Measurements from ENCODE around the gene TCF25. TPM values are rescaled to one million over a fixed set of nuclear protein-coding genes. Genes with fewer than 3 reads are reported as not detected.
"Not testable (repeated sequence)": the region's sequence is repeated elsewhere in the genome, so short reads cannot be mapped to it uniquely, and the experiment has no call there.

TCF25 gene
- total RNA-seq, 2 donors from 2014 or later: 181 to 195 TPM

DNA sequence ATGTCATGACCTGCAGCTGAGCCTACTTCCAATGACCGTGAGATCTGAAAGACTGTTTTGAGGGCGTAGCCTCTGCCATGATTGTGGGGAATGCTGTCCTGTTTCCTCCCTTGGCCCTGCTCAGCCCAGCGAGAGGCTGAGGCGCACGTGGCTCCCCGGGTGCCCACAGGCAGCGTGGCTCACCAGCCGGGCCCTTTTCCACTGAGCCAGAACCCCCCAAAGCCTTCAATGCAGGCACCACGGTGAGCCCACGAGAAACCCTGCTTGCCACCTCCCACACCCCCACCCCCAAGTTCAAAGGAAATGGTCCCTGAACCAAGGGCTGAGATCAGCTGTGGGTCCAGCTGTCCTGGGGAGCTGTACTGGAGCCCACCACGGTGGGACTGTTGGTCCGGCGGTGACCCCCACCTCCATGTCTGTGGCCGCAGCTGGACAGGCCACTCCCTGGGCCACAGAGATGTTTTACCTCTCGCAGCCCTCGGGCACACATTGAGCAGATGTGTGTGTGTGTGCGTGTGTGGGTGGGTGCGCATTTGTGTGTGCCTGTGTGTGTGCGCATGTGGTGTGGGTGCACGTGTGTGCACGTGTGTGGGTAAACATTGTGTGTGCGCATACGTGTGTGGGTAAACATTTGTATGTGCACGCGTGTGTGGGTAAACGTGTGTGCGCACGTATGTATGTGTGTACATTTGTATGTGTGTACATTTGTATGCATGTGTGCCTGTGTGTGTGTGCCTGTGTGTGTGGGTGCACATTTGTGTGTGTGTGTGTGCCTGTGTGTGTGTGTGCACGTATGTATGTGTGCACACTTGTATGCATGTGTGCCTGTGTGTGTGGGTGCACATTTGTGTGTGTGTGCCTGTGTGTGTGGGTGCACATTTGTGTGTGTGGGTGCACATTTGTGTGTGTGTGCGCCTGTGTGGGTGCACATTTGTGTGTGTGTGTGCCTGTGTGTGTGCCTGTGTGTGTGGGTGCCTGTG, 40.3 kb downstream of the TCF25 start:
- no peak for ATAC-seq (replicated peaks)
- Mint-ChIP-seq H3K36me3 (ENCODE audit: low read depth) (peaks cover 33% of the 10 kb centered on the region), H3K27me3 (peaks cover under 1% of the 10 kb centered on the region), H3K9me3 (no peaks in the 10 kb centered on the region), H3K4me1 (peaks cover 8% of the 10 kb centered on the region), H3K27ac (no peak overlapping the region), H3K4me3 (no peak overlapping the region)

DNA sequence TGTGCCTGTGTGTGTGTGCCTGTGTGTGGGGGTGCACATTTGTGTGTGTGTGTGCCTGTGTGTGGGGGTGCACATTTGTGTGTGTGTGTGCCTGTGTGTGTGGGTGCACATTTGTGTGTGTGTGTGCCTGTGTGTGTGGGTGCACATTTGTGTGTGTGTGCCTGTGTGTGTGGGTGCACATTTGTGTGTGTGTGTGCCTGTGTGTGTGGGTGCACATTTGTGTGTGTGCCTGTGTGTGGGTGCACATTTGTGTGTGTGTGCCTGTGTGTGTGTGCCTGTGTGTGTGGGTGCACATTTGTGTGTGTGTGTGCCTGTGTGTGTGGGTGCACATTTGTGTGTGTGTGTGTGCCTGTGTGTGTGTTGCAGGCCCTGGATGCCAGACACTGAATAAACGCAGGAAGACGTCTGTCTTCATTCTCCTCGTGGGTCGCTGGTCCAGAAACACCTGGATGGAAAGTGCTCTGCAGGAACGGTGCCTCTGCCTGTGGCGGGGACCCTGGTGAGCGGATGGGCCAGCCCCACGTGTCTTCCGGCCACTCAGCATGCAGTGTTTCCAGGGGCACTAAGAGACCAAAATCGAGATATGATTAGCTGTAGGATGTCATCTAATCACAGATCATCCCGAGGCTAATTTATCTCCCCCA, 41.4 kb downstream of the TCF25 start:
- H3K27me3 Mint-ChIP-seq; H3K4me3 Mint-ChIP-seq; ATAC-seq (replicated peaks); H3K9me3 Mint-ChIP-seq; H3K27ac Mint-ChIP-seq: not testable (repeated sequence)
- Mint-ChIP-seq H3K4me1 (peaks cover 11% of the 10 kb centered on the region), H3K36me3 (ENCODE audit: low read depth) (peaks cover 23% of the 10 kb centered on the region)

DNA sequence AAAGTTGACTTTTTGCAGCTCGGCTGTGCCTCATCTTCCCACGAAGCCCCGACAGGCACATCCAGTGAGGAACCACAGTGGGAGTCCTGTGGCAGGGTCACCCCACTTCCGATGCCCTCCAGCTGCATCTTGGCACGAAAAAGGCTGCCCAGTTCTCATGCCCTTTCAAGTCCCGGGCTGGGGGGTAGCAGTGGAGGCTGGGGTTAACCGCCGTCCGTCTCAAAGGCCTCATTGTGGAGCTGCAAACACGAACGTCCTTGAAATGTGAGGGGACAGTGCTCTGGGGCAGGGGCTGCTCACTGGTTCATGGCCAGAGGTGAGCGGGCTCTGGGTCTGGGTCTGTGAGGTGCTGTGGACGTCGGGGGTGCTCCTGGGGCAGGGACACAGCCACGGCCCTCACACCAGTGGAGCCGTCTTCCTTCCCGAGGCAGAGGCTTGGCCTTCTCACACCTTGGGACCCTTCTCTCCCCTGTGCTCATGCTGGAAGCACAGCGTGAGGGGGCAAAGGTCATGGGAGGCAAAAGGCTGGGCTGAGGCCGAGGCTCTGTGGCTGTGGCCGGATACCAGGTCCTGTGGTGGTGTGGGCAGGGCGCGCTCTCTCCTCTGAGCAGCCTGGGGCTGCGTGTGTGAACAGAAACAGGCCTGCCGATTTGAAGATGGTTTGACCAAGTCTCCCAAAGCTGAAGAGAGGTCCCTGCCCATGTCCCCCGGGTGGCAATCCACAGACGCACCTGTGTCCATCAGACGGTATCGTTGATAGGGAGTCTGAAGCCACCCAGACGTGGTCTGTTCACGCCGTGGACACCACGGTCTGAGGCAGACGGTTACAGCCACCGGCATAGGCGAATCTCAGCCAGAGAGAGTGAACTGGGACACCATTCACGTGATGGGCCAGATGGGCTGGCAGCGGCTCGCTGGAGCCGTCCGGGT, 42.2 kb downstream of the TCF25 start:
- Mint-ChIP-seq H3K9me3 (no peaks in the 10 kb centered on the region), H3K27ac (no peak overlapping the region), H3K36me3 (ENCODE audit: low read depth) (peaks cover 15% of the 10 kb centered on the region), H3K4me3 (no peak overlapping the region), H3K4me1 (peaks cover 16% of the 10 kb centered on the region), H3K27me3 (peaks cover 10% of the 10 kb centered on the region)
- ATAC-seq (replicated peaks): no peak

DNA sequence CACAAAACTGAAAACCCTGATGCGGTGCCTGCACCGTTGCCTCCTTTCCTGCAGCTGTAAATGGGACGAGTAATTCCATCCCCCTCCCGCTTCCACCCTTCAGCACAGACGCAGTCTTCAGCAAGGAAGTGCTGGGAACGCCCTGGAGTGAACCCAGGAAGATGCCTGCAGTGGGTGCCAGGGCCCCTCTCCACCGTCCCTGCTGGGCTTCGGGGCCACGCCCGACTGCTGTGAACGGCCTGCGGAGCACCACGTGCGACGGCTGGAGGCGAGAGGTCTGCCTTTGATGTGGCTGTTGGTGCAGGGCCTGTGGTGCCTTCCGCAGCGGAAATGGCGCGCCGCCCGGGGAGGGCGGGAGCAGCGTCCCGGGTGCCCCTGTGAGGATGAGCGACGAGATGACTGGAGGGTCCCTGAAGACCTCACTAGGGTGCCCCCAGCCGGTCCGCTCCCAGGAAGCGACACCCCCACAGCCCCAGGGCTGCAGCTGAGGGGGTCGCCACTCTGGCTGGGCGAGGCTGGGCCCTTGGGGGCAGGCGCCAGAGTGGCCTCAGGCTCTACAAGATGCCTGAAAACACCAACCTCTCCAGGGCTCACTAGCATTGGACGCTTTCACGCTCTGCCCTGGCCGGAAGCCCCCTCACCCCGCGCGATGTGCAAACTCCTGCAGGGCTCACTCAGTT, 44.5 kb downstream of the TCF25 start:
- ATAC-seq (replicated peaks): peak; percentile 90
- Mint-ChIP-seq H3K9me3 (no peaks in the 10 kb centered on the region), H3K4me3 (peak overlapping the region; percentile 67), H3K27me3 (peaks cover 10% of the 10 kb centered on the region), H3K27ac (no peak overlapping the region), H3K36me3 (ENCODE audit: low read depth) (no peaks in the 10 kb centered on the region), H3K4me1 (peaks cover 16% of the 10 kb centered on the region)

DNA sequence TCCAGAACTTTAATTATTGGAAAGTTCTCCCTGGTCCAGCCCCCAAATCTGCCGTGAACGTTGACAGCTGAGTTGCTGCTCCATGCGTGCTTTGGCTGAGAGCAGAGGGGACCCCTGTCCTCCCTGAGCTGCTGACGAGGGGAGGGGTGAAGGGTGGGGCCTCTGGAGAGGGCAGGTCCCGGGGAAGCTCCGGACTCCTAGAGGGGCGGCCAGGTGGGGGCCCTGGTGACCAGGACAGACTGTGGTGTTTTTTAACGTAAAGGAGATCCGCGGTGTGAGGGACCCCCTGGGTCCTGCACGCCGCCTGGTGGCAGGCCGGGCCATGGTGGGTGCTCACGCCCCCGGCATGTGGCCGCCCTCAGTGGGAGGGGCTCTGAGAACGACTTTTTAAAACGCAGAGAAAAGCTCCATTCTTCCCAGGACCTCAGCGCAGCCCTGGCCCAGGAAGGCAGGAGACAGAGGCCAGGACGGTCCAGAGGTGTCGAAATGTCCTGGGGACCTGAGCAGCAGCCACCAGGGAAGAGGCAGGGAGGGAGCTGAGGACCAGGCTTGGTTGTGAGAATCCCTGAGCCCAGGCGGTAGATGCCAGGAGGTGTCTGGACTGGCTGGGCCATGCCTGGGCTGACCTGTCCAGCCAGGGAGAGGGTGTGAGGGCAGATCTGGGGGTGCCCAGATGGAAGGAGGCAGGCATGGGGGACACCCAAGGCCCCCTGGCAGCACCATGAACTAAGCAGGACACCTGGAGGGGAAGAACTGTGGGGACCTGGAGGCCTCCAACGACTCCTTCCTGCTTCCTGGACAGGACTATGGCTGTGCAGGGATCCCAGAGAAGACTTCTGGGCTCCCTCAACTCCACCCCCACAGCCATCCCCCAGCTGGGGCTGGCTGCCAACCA, 45.3 kb downstream of the TCF25 start, which contains the start of gene MC1R:
MC1R (plus strand) TSS at position 410 of the 895 bp plus-strand sequence; CDS start at position 807, 397 bp downstream.
- no peak within 1 kb of the TSS for H3K27ac Mint-ChIP-seq
- no peak for ATAC-seq (replicated peaks)
- H3K4me3 Mint-ChIP-seq: peak within 1 kb of the TSS; percentile 67
- no peaks in the 10 kb centered on the region for H3K36me3 Mint-ChIP-seq (ENCODE audit: low read depth)
- H3K27me3 Mint-ChIP-seq: peaks cover 10% of the 10 kb centered on the region
- H3K4me1 Mint-ChIP-seq: peaks cover 16% of the 10 kb centered on the region
- no peaks in the 10 kb centered on the region for H3K9me3 Mint-ChIP-seq

DNA sequence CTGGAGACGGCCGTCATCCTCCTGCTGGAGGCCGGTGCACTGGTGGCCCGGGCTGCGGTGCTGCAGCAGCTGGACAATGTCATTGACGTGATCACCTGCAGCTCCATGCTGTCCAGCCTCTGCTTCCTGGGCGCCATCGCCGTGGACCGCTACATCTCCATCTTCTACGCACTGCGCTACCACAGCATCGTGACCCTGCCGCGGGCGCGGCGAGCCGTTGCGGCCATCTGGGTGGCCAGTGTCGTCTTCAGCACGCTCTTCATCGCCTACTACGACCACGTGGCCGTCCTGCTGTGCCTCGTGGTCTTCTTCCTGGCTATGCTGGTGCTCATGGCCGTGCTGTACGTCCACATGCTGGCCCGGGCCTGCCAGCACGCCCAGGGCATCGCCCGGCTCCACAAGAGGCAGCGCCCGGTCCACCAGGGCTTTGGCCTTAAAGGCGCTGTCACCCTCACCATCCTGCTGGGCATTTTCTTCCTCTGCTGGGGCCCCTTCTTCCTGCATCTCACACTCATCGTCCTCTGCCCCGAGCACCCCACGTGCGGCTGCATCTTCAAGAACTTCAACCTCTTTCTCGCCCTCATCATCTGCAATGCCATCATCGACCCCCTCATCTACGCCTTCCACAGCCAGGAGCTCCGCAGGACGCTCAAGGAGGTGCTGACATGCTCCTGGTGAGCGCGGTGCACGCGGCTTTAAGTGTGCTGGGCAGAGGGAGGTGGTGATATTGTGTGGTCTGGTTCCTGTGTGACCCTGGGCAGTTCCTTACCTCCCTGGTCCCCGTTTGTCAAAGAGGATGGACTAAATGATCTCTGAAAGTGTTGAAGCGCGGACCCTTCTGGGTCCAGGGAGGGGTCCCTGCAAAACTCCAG, 46.4 kb downstream of the TCF25 start:
- H3K9me3 Mint-ChIP-seq: no peaks in the 10 kb centered on the region
- no peak for ATAC-seq (replicated peaks)
- H3K4me1 Mint-ChIP-seq: peaks cover 12% of the 10 kb centered on the region
- no peak overlapping the region for H3K27ac Mint-ChIP-seq
- peaks cover 10% of the 10 kb centered on the region for H3K27me3 Mint-ChIP-seq
- peak overlapping the region; percentile 7 for H3K4me3 Mint-ChIP-seq
- no peaks in the 10 kb centered on the region for H3K36me3 Mint-ChIP-seq (ENCODE audit: low read depth)

DNA sequence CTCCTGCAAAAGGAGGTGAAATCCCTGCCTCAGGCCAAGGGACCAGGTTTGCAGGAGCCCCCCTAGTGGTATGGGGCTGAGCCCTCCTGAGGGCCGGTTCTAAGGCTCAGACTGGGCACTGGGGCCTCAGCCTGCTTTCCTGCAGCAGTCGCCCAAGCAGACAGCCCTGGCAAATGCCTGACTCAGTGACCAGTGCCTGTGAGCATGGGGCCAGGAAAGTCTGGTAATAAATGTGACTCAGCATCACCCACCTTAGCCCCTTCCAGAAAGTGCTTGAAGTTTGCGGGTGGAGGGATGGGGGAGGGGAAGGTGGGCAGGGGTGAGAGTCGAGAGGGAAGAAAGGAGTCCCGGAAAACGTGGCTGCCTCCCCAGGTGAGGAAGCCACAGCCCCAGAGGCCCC, 47.3 kb downstream of the TCF25 start:
- no peaks in the 10 kb centered on the region for H3K36me3 Mint-ChIP-seq (ENCODE audit: low read depth)
- no peak overlapping the region for H3K27ac Mint-ChIP-seq
- H3K4me1 Mint-ChIP-seq: peaks cover 12% of the 10 kb centered on the region
- no peaks in the 10 kb centered on the region for H3K9me3 Mint-ChIP-seq
- peaks cover 10% of the 10 kb centered on the region for H3K27me3 Mint-ChIP-seq
- no peak overlapping the region for H3K4me3 Mint-ChIP-seq
- no peak for ATAC-seq (replicated peaks)

DNA sequence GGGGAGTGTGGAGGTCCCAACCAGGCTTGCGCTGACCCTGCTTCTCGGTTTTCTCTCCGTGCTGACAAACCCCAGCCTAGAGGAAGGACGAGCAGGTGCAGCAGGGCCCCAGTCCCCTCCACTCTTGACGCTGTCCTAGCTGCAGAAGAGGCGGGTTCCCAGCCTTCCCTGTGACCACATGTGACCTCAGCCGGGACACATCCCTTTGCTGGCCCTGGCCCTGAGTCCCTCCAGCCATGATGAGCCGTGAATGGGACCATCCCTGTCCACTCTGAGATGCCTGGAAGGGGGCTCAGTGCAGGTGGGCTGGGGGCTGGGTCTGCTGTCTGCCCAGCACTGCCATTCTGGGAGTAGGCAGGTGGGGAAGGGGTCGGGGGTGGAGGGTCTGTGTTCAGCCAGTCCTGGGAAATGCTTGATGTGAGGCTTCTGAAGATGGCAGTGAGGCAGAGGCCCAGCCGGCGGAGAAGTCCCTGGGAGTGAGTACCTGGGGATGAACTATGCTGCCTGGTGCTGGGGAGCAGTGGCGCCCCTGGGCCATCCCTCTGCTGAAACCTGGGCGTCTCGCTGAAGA, 47.8 kb downstream of the TCF25 start:
- Mint-ChIP-seq H3K9me3 (no peaks in the 10 kb centered on the region), H3K27me3 (peaks cover 10% of the 10 kb centered on the region), H3K36me3 (ENCODE audit: low read depth) (no peaks in the 10 kb centered on the region), H3K4me3 (no peak overlapping the region), H3K27ac (no peak overlapping the region), H3K4me1 (peaks cover 12% of the 10 kb centered on the region)
- ATAC-seq (replicated peaks): no peak

DNA sequence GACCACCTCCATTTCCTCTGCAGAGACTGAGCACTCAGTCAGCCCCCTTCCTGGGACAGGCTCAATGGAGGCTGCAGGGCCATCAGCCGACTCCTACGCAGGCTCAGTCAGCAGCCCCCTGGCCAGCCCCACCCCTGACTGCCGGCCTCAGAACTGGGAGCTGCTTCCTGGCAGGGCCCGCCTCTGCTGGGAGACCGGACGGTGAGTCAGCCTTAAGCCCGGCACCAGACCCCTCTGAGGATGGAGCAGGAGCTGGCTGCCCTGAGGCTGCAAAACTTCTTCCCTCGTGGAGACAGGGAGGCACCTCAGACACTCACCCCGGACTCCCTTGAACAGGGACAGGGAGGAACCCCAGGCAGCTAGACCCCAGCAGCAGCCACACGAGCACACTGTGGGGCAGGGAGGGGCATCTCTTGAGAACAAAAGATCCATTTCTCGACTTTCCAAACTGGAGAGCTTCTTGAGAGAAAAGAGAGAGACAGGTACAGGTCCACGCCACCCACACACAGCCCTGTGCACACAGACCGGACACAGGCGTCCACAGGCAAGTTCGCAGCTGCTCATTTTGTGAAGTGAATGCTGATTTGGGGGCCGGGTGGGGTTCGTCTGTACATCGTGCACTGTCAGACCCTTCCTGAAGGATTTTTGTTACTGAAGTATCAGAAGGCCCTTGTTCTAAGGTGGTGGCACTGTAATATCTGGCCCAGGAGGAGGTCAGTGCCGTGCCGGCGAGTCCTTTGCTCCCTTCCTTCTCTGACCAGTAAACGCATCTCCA, 48.5 kb downstream of the TCF25 start:
- Mint-ChIP-seq H3K36me3 (ENCODE audit: low read depth) (no peaks in the 10 kb centered on the region), H3K4me1 (peaks cover 12% of the 10 kb centered on the region), H3K27me3 (peaks cover 10% of the 10 kb centered on the region), H3K4me3 (peak overlapping the region; percentile 36), H3K27ac (no peak overlapping the region), H3K9me3 (no peaks in the 10 kb centered on the region)
- ATAC-seq (replicated peaks): no peak

DNA sequence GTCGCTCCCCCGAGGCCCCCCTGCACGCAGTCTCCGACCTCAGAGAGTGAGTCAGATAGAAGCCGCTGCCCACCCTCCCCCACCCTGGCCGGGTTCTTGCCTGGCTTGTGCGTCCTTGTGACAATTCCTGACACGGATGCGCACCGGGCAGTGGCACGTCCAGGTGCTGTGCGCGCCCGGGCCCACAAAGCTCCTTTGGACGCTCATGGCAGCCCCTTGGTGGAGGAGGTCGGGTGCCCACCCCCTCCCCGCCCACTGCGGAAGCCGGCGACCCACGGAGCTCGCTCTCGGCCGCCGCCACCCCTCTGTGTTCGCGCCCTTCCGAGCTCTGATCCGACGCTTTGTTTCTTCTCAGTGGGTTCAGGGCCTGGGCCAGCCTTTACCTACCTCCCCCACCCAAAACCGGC, 49.1 kb downstream of the TCF25 start:
- no peak for ATAC-seq (replicated peaks)
- Mint-ChIP-seq H3K36me3 (ENCODE audit: low read depth) (no peaks in the 10 kb centered on the region), H3K4me3 (peak overlapping the region; percentile 36), H3K9me3 (no peaks in the 10 kb centered on the region), H3K4me1 (peaks cover 12% of the 10 kb centered on the region), H3K27ac (no peak overlapping the region), H3K27me3 (peaks cover 10% of the 10 kb centered on the region)

DNA sequence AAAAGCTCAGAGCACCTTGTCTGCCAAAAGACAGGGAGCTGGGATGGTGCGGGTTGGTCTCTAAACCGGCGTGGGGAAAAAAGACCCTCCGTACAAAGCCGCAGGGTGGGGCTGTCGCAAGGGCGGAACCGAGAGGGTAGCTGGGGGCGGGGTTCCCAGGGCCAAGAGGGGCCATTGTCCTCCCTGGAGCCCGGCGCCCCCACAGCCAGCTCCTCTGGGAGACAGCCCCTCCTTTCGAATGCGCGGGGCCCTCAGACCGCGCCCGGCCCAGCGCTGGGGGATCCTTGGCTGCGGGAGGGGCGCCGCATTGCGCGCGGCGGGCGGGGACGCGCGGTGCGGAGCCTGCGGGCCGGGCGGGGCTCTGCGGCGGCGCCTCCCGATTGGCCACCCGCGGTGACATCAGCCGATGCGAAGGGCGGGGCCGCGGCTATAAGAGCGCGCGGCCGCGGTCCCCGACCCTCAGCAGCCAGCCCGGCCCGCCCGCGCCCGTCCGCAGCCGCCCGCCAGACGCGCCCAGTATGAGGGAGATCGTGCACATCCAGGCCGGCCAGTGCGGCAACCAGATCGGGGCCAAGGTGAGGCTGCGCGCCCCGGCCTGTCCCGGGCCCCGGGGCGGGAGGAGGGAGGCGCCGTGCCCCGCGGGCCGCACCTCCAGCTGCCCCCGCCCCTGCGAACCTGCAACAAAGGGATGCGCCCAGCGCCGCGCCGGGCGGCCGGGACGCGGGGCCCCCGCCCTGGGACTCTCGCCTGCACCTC, 49.7 kb downstream of the TCF25 start, which contains the start of gene TUBB3:
TUBB3 (plus strand) TSS at position 459 of the 756 bp plus-strand sequence; CDS start at position 519, 60 bp downstream.
- Mint-ChIP-seq H3K27me3 (peaks cover 10% of the 10 kb centered on the region), H3K27ac (no peak within 1 kb of the TSS), H3K4me3 (peak within 1 kb of the TSS; percentile 36), H3K36me3 (ENCODE audit: low read depth) (no peaks in the 10 kb centered on the region), H3K9me3 (no peaks in the 10 kb centered on the region), H3K4me1 (peaks cover 8% of the 10 kb centered on the region)
- ATAC-seq (replicated peaks): peak; percentile 61
